H1 (cell line): ENCODE measurements around the gene ILKAP. TPM values are rescaled to one million over a fixed set of nuclear protein-coding genes. Genes with fewer than 3 reads are reported as not detected.

Source experiments
- MAFK ChIP-seq: IDR thresholded peaks from 2 replicates; pipeline ENCODE4 v1.6.1; 2012; ENCODE audit warnings: low read depth, mild to moderate bottlenecking, improper control_type of control experiment, low read length
- polyA plus RNA-seq, 7 experiments: library from polyadenylated mRNA; depleted of rRNA in 3 of 7; stranded (reverse) in 5 of 7; unstranded in 2 of 7; fragments of >200 nt in 5 of 7; fragments of 200-250 nt in 2 of 7; gene quantifications; 1 replicate in 5 of 7; 2 replicates in 1 of 7; 4 replicates in 1 of 7; pipeline versions ENCODE4 v1.2.1 to v1.2.3, GENCODE V29; 2011 to 2013; ENCODE audit warnings: missing spikeins in 2 of 7, mixed read lengths in 2 of 7
- total RNA-seq: library from RNA; stranded (reverse); fragmentation: NEBNext Ultra II Directional; extraction: Animal tissue kit (Norgen Biotek cat#: 25700); gene quantifications from 2 replicates; pipeline ENCODE4 v1.2.1, GENCODE V29; 2021

The ILKAP gene
- total and polyA plus RNA-seq, 2 of the 8 experiments (the other 6 are each of a cell fraction or from before 2014, with no cell fraction given) = 23.5 to 33.8 TPM

DNA sequence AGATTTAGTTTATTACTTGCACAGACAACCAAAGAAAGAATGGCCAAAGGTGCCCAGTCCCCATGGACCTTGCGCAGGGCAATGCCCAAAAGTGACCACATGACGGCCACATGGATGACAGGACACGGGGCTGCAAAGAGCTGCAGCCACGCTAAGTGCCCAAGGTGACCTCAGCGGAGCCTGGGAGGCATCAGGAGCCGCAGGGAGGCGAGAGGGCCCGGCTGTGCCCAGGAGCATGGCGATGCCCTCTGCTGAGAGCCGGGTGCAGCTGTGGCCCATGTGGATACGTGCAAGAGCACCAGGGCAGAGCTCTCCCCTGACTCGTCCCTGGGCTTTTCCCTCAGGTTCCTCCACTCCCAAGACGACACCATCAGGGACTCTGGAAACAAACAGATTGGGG is 21.6 kb upstream of the ILKAP start (continued):
- no peak for TF ChIP-seq MAFK
